ENCODE measurements around the gene ZSWIM5.
"Not testable (repeated sequence)": the region's sequence is repeated elsewhere in the genome, so short reads cannot be mapped to it uniquely, and the experiment has no call there.

- TF ChIP-seq JUN (IDR thresholded peaks at IDR 0.05; ENCODE audit: borderline replicate concordance, low read depth, low read length); JUN (CRISPR knock-in tag; IDR thresholded peaks at IDR 0.05; ENCODE audit: borderline replicate concordance); ETS1 (conservative IDR thresholded peaks at IDR 0.05; ENCODE audit: control insufficient read depth, low read depth, low read length); RBM25 (IDR thresholded peaks at IDR 0.05; ENCODE audit: low read depth, low read length, severe bottlenecking); MED1 (CRISPR knock-in tag; IDR thresholded peaks at IDR 0.05; ENCODE audit: borderline replicate concordance); ELK1 (CRISPR knock-in tag; IDR thresholded peaks at IDR 0.05); ZNF707 (CRISPR knock-in tag; conservative IDR thresholded peaks at IDR 0.05); MLLT1 (IDR thresholded peaks at IDR 0.05); MXI1 (IDR thresholded peaks at IDR 0.05; ENCODE audit: low read depth, low read length); TCF3 (CRISPR knock-in tag; IDR thresholded peaks at IDR 0.05); KLF10 (CRISPR knock-in tag; IDR thresholded peaks at IDR 0.05); SOX6 (IDR thresholded peaks at IDR 0.05): not testable (repeated sequence)
Observed at GRCh38 chr1:45101528-45101927, 104.9 kb downstream of the ZSWIM5 start.
